Cardiac muscle cell (in vitro differentiated cells and primary cell): ENCODE measurements around the gene ABTB1. TPM values are rescaled to one million over a fixed set of nuclear protein-coding genes. Genes with fewer than 3 reads are reported as not detected.

Source experiments
- DNase-seq, 2 donors: peaks; one replicate each; pipeline versions ENCODE4 v3.0.0 to v3.0.0-alpha.2; 2010 to 2017; ENCODE audit warnings: low read depth in 1 of 2, low spot score in 1 of 2
- H3K27ac ChIP-seq: fragments of 200-600 bp; sonication (generic); 2 replicates; pipeline ENCODE4 v1.5.1; 2016
- H3K27me3 ChIP-seq: fragments of 200-600 bp; sonication (generic); 2 replicates; pipeline ENCODE4 v1.6.0; 2016; ENCODE audit warnings: control low read depth
- H3K36me3 ChIP-seq: fragments of 200-600 bp; sonication (generic); 2 replicates; pipeline ENCODE4 v1.5.1; 2016; ENCODE audit warnings: control low read depth
- H3K4me1 ChIP-seq: fragments of 200-600 bp; sonication (generic); 2 replicates; pipeline ENCODE4 v1.8.1; 2017; ENCODE audit warnings: low read depth, mild to moderate bottlenecking, mixed run types
- H3K4me3 ChIP-seq: fragments of 200-600 bp; sonication (generic); 2 replicates; pipeline ENCODE4 v1.5.1; 2016; ENCODE audit warnings: mild to moderate bottlenecking
- H3K9me3 ChIP-seq: fragments of 200-600 bp; sonication (generic); 2 replicates; pipeline ENCODE4 v1.5.1; 2017; ENCODE audit warnings: low read depth, mild to moderate bottlenecking, control low read depth
- polyA plus RNA-seq: library from polyadenylated mRNA; unstranded; fragments of >200 nt; fragmentation: Nextera tagmentation; extraction: Ambion mirVana; gene quantifications from 2 replicates; pipeline ENCODE4 v1.2.1, GENCODE V29; 2016
- total RNA-seq: library from RNA; depleted of rRNA; stranded (reverse); fragments of >200 nt; gene quantifications from 2 replicates; pipeline ENCODE4 v1.2.3, GENCODE V29; 2016
- TF ChIP-seq, protein P1 (sequence below): IDR thresholded peaks from 2 replicates; pipeline ENCODE4 v1.5.1; 2012; ENCODE audit warnings: low read depth, mild to moderate bottlenecking, low read length

The ABTB1 gene
- total and polyA plus RNA-seq, 2 experiments from 2014 or later = 8.0 to 17.1 TPM

DNA sequence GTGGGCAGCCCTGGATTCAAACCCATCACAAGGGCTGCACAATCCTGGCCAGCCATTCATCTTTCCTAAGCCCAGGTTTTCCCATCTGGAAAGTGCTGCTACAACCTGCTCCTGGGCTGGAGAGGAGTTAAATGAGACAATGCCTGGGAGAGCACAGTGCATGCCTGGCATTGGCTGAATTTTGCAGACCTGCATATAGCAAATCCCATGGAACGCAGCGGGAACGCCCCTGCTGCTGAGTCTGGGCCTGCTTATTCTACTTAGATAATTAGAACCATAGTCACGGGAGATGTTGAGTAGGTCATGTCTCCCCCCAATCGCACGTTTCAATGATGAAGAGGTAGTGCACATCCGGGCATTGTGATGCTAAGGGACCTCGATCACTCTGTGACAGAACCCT, 46.6 kb downstream of the ABTB1 start:
- H3K4me1 ChIP-seq = peaks cover 13% of the 10 kb centered on the region

DNA sequence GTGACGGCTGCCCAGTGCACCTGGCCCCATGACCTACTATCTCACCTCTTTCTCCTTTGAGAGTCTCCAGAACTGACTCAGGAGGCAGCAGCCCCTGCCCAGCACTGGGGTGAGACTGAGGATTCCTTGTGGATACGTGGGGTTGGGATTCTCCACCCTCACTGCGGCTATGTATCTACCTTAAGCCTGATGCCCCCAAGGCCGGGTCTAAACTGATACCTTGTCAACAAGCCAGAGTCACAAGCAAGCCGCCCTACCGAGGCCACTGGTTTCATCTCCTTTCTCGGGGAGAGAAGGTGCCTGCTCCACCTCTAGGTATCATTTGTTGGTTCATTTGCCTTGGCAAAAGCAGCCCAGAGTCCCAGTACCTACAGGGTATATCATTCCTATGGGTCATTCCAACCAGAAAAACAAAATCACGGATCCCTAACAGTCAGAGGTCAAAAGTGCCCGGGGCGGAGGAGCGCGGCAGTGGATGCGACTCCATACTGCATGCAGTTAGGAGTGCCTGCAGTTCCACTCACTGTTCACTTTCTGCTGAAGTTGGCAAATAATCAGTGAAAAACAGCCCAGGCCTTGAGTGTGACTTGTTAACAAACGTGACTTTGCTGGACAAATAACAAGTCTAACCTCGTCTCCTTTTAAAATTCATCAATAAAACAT, 47.5 kb downstream of the ABTB1 start:
- no peaks in the 10 kb centered on the region for H3K9me3 ChIP-seq
- TF ChIP-seq, protein P1, sequence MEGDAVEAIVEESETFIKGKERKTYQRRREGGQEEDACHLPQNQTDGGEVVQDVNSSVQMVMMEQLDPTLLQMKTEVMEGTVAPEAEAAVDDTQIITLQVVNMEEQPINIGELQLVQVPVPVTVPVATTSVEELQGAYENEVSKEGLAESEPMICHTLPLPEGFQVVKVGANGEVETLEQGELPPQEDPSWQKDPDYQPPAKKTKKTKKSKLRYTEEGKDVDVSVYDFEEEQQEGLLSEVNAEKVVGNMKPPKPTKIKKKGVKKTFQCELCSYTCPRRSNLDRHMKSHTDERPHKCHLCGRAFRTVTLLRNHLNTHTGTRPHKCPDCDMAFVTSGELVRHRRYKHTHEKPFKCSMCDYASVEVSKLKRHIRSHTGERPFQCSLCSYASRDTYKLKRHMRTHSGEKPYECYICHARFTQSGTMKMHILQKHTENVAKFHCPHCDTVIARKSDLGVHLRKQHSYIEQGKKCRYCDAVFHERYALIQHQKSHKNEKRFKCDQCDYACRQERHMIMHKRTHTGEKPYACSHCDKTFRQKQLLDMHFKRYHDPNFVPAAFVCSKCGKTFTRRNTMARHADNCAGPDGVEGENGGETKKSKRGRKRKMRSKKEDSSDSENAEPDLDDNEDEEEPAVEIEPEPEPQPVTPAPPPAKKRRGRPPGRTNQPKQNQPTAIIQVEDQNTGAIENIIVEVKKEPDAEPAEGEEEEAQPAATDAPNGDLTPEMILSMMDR = no peak
- no peak overlapping the region for H3K4me3 ChIP-seq
- no peak for DNase-seq
- peaks cover 13% of the 10 kb centered on the region for H3K4me1 ChIP-seq
- no peaks in the 10 kb centered on the region for H3K27me3 ChIP-seq
- H3K27ac ChIP-seq = no peak overlapping the region
- no peaks in the 10 kb centered on the region for H3K36me3 ChIP-seq

More for the DNA sequence above, 46.6 kb downstream of the ABTB1 start:
- no peak overlapping the region for H3K27ac ChIP-seq
- H3K36me3 ChIP-seq = no peaks in the 10 kb centered on the region
- no peak for DNase-seq
- H3K9me3 ChIP-seq = no peaks in the 10 kb centered on the region
- H3K27me3 ChIP-seq = no peaks in the 10 kb centered on the region
- TF ChIP-seq, protein P1 = no peak
- no peak overlapping the region for H3K4me3 ChIP-seq

DNA sequence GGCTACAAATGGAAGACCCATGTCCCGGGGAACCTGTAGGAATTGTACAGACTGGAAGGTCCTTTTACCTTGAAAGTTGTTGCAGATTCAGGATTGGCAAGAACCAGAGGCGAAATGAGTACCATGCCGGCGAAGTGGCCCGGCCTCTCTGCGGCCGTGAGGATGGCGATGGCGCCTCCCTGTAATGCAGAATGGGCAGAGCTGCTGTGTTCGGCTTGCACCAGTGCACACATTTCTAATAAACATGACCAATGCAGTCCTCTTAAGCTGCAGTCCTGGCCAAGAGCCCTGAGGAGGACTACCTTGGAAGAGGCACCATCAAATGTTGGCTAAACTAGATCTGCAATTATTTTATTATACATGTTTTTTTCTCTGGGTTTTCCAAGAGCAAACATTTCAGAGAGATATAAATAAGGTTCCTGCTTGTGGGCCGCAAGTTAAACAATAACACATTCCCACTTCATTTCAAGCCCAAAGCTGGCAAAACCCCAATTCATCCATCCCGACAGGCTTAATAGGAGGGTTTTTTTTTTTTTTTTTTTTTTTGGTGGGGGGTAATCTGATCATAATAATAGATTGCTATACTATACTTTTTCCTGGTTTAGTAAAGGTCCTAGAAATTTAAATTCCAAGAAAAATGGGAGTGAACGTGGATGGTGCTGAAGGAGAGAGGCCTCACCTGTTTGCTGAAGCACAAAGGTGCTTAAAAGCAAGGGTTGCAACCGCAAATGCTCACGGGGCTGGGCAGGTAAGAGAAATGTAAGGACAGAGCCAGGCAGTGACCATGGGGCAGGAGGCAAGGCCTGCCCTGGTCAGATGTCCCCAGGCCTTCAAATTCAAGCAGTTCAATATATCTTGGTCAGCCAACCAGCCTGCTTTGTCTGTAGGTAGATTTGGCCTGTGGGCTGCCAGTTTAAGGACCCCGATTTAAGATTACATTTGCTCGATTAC, 48.5 kb downstream of the ABTB1 start:
- Histone ChIP-seq H3K27me3 (no peaks in the 10 kb centered on the region), H3K27ac (no peak overlapping the region), H3K4me3 (no peak overlapping the region), H3K4me1 (peaks cover 13% of the 10 kb centered on the region), H3K9me3 (no peaks in the 10 kb centered on the region), H3K36me3 (no peaks in the 10 kb centered on the region)
- TF ChIP-seq, protein P1 = no peak
- no peak for DNase-seq

DNA sequence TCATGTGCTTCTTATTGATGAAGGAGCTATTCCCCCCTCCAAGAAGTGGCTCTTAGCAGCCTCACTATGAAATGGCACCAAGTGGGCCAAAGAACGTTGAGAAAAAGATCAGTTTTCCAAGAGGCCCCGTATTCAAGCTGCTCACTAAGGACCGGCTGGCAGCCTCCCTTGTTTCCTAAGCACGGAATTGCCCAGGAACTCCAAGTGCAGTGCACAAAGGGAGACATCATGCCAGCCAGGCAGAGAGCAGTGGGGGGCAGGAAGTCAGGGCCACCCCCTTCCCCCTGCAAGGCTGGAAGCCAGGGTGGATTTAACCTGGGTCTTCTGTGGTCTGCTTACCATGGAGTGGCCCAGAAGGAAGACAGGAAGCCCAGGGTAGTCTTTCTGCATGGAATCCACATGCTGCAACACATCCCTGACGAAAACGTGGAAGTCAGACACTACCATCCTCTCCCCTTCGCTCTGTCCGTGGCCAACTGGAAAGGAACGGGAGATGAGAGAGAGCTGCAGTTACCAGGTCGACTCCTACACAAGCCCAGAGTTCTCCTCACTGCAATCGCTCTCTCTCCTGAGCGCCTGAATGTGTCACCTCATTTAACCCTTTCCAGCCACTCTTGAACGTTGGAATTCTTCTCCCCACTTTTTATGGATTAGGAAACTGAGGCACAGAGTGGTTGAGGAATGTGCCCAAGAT, 49.5 kb downstream of the ABTB1 start:
- H3K4me1 ChIP-seq = peaks cover 13% of the 10 kb centered on the region
- no peak overlapping the region for H3K27ac ChIP-seq
- no peak for DNase-seq
- H3K9me3 ChIP-seq = no peaks in the 10 kb centered on the region
- no peak overlapping the region for H3K4me3 ChIP-seq
- H3K36me3 ChIP-seq = no peaks in the 10 kb centered on the region
- H3K27me3 ChIP-seq = no peaks in the 10 kb centered on the region
- TF ChIP-seq, protein P1 = no peak

DNA sequence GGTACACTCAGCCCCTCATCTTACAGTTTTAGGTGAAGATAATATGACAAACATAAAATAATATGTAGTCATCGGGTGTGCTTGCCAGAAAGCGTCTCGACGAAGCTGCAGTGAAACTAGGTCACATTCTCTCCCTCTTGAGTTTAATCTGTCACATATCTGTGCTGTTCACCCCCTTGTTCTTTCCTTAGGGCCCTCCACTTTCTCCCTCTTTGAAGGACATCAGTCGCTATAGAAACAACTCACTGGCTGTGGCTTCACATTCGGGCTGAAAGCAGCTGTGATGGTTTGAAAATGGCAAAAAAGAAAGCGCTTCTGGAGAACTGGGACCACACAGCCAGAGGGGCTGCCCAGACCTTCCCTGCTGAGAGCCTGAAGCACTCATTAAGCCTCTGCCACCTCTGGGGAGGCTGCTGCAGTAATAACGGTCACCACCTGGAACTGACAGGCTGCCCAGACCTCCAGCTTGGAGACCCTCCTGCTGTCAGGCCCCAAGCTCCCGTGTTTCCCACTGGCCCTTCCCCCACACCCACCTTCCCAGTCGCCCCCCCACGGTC, 50.3 kb downstream of the ABTB1 start:
- H3K27ac ChIP-seq = no peak overlapping the region
- TF ChIP-seq, protein P1 = no peak
- no peak overlapping the region for H3K4me3 ChIP-seq
- no peaks in the 10 kb centered on the region for H3K9me3 ChIP-seq
- peaks cover 10% of the 10 kb centered on the region for H3K4me1 ChIP-seq
- DNase-seq = no peak
- no peaks in the 10 kb centered on the region for H3K27me3 ChIP-seq
- H3K36me3 ChIP-seq = no peaks in the 10 kb centered on the region
